ENCODE data around the gene CACNA1C. TPM values are rescaled to one million over a fixed set of nuclear protein-coding genes. Genes with fewer than 3 reads are reported as not detected.

CACNA1C gene
- total RNA-seq, 1 experiment from 2014 or later: not detected

- H3K27me3 ChIP-seq (ENCODE audit: insufficient read depth, low read depth): peaks cover 100% of the 10 kb centered on the region
- H3K4me1 ChIP-seq (replicated peaks; ENCODE audit: insufficient read depth): no peaks in the 10 kb centered on the region
- H3K27ac ChIP-seq: no peak overlapping the region
- no peaks in the 10 kb centered on the region for H3K9me2 ChIP-seq (ENCODE audit: insufficient read depth)
- no peaks in the 10 kb centered on the region for H3F3A ChIP-seq (ENCODE audit: insufficient read depth, low read depth)
- intact Hi-C loops (cut with micrococcal nuclease; ENCODE audit: unreplicated experiment): no loop called here
- no peak for TF ChIP-seq EZH2 (IDR thresholded peaks at IDR 0.05; ENCODE audit: low read depth)
- TF ChIP-seq CTCF (conservative IDR thresholded peaks at IDR 0.05): no peak
- no peak overlapping the region for H3K4me2 ChIP-seq
- no peak overlapping the region for H2AFZ ChIP-seq
- POLR2A ChIA-PET (ENCODE audit: unreplicated experiment): no interaction called here
- H4K20me1 ChIP-seq (ENCODE audit: insufficient read depth): 0 out of 2 replicates have a peak, but pooled peaks cover 5% of the 10 kb centered on the region
- CTCF ChIA-PET: no interaction called here
- no TSS peak for BruUV-seq (replicated peaks)
- DNase-seq: no peak
- H3K4me3 ChIP-seq: no peak overlapping the region
- no peaks in the 10 kb centered on the region for H3K9me3 ChIP-seq (ENCODE audit: insufficient read depth, low read depth)
- no peaks in the 10 kb centered on the region for H3K79me2 ChIP-seq (ENCODE audit: low read depth)
- no peaks in the 10 kb centered on the region for H3K36me3 ChIP-seq (ENCODE audit: low read depth)
These were observed 581.7 kb downstream of the CACNA1C start for GRCh38 chr12:2634471-2634870.

GRCh38 chr12:2636741-2637340 lies 584.1 kb downstream of the CACNA1C start:
- no peaks in the 10 kb centered on the region for H3K4me1 ChIP-seq (replicated peaks; ENCODE audit: insufficient read depth)
- H3K4me2 ChIP-seq: no peak overlapping the region
- peaks cover 100% of the 10 kb centered on the region for H3K27me3 ChIP-seq (ENCODE audit: insufficient read depth, low read depth)
- intact Hi-C loops (cut with micrococcal nuclease; ENCODE audit: unreplicated experiment): no loop called here
- H3K4me3 ChIP-seq: no peak overlapping the region
- BruUV-seq (replicated peaks): no TSS peak
- no peaks in the 10 kb centered on the region for H3K79me2 ChIP-seq (ENCODE audit: low read depth)
- no peaks in the 10 kb centered on the region for H3K9me3 ChIP-seq (ENCODE audit: insufficient read depth, low read depth)
- TF ChIP-seq EZH2 (IDR thresholded peaks at IDR 0.05; ENCODE audit: low read depth) (no peak), CTCF (conservative IDR thresholded peaks at IDR 0.05) (no peak)
- DNase-seq: no peak
- 0 out of 2 replicates have a peak, but pooled peaks cover 5% of the 10 kb centered on the region for H4K20me1 ChIP-seq (ENCODE audit: insufficient read depth)
- ChIA-PET CTCF (no interaction called here), POLR2A (ENCODE audit: unreplicated experiment) (no interaction called here)
- H3K27ac ChIP-seq: no peak overlapping the region
- no peaks in the 10 kb centered on the region for H3K36me3 ChIP-seq (ENCODE audit: low read depth)
- H3F3A ChIP-seq (ENCODE audit: insufficient read depth, low read depth): no peaks in the 10 kb centered on the region
- no peak overlapping the region for H2AFZ ChIP-seq
- no peaks in the 10 kb centered on the region for H3K9me2 ChIP-seq (ENCODE audit: insufficient read depth)

- intact Hi-C loops (cut with micrococcal nuclease; ENCODE audit: unreplicated experiment): no loop called here
- BruUV-seq (replicated peaks): no TSS peak
- Histone ChIP-seq H3K79me2 (ENCODE audit: low read depth) (no peaks in the 10 kb centered on the region), H3K27ac (no peak overlapping the region), H2AFZ (no peak overlapping the region), H3K9me3 (ENCODE audit: insufficient read depth, low read depth) (no peaks in the 10 kb centered on the region), H3K9me2 (ENCODE audit: insufficient read depth) (no peaks in the 10 kb centered on the region), H3K36me3 (ENCODE audit: low read depth) (no peaks in the 10 kb centered on the region), H3K27me3 (ENCODE audit: insufficient read depth, low read depth) (peaks cover 100% of the 10 kb centered on the region), H3F3A (ENCODE audit: insufficient read depth, low read depth) (no peaks in the 10 kb centered on the region), H4K20me1 (ENCODE audit: insufficient read depth) (0 out of 2 replicates have a peak, but pooled peaks cover 5% of the 10 kb centered on the region), H3K4me3 (no peak overlapping the region), H3K4me2 (no peak overlapping the region), H3K4me1 (replicated peaks; ENCODE audit: insufficient read depth) (no peaks in the 10 kb centered on the region)
- ChIA-PET POLR2A (ENCODE audit: unreplicated experiment) (no interaction called here), CTCF (no interaction called here)
- no peak for DNase-seq
- TF ChIP-seq CTCF (conservative IDR thresholded peaks at IDR 0.05) (no peak), EZH2 (IDR thresholded peaks at IDR 0.05; ENCODE audit: low read depth) (no peak)
These were observed 584.6 kb downstream of the CACNA1C start for GRCh38 chr12:2637371-2637770.

Data from PC-9 (cell line).